IPS-NIHi7 (cell line): Measurements from ENCODE around the gene ABCC10.
"Not testable (repeated sequence)": the region's sequence is repeated elsewhere in the genome, so short reads cannot be mapped to it uniquely, and the experiment has no call there.

Experiments used
- DNase-seq: peaks from one replicate; pipeline ENCODE4 v3.0.0; 2012; ENCODE audit warnings: mixed read lengths; ENCODE audit errors: extremely low spot score

Gene ABCC10

GRCh38 chr6:43447604-43448003 lies 20.3 kb downstream of the ABCC10 start:
- DNase-seq, result no peak

DNA sequence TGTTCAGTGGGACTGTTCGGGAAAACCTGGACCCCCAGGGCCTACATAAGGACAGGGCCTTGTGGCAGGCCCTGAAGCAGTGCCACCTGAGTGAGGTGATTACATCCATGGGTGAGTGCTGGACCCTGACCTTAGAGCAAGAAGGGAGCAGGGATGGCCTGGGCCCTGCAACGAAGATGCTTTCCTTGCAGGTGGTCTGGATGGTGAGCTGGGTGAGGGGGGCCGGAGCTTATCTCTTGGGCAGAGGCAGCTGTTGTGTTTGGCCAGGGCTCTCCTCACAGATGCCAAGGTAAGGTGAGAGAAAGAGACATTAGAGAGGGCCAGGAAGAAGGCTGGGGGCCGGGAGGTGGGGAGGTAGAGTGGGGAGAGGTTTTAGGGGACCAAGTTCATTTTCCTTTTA lies 21.6 kb downstream of the ABCC10 start:
- no peak for DNase-seq

- no peak for DNase-seq
These were observed 23.4 kb downstream of the ABCC10 start for GRCh38 chr6:43450699-43451131.

- DNase-seq, result no peak
These were observed 24.0 kb downstream of the ABCC10 start for GRCh38 chr6:43451348-43451747.

- no peak for DNase-seq
These were observed 24.6 kb downstream of the ABCC10 start for GRCh38 chr6:43451939-43452338.

DNA sequence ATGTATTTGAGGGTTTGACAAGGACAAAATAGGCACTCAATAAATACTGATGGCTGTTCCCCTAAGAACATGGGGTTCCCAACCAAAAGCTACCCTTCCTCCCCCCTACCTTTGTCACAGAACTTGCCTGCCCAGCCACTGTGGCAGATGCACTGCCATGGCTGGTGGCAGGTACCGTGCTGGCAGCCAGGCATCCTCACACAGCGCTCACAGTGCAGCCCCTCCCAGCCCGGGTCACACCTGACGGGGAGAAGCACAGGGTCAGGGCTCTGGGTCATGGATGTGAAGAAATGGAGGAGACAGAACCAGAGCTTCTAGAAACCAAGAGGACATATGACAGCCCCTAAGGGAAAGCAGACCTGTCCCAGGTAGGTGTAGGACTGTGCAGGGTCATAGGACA lies 25.6 kb downstream of the ABCC10 start:
- no peak for DNase-seq

DNA sequence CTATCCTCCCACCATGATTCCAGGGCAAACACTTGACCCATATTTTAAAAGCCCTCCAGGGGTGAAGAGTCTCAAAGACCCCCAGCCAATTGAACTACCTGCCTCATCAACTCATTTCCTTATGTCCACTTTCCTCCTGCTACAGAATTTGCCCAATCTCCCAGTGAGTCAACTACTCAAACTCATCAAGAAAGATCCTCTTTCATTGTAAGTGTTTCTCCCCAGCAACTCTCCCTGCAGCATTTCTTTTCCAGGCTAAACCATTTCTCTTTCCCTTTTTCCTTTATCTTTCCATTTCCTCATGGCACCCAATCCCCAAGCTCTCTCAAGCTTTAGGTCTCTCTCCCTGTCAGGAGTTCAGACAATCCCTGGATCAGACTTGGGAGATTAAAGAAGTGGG lies 26.5 kb downstream of the ABCC10 start:
- no peak for DNase-seq

DNA sequence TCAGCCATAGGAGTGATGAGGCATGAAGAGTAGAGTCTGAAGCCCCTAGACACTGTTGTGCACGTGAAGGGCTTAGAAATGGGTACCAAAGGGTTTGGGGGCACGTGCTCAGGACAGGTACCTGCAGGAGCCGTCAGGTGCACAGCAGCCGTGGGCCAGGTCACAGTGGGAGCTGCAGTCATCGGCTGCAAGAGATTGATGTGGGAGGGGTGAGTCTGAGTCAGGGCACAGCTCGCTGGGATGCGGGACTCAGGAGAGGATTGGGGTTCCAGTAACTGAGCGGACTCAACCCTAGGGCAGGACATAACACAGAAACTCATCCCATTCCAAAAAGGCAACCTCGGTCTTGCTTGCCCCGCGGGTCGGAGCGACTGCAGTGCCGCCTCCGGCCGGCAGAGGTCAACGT lies 27.0 kb downstream of the ABCC10 start:
- DNase-seq, result no peak

DNA sequence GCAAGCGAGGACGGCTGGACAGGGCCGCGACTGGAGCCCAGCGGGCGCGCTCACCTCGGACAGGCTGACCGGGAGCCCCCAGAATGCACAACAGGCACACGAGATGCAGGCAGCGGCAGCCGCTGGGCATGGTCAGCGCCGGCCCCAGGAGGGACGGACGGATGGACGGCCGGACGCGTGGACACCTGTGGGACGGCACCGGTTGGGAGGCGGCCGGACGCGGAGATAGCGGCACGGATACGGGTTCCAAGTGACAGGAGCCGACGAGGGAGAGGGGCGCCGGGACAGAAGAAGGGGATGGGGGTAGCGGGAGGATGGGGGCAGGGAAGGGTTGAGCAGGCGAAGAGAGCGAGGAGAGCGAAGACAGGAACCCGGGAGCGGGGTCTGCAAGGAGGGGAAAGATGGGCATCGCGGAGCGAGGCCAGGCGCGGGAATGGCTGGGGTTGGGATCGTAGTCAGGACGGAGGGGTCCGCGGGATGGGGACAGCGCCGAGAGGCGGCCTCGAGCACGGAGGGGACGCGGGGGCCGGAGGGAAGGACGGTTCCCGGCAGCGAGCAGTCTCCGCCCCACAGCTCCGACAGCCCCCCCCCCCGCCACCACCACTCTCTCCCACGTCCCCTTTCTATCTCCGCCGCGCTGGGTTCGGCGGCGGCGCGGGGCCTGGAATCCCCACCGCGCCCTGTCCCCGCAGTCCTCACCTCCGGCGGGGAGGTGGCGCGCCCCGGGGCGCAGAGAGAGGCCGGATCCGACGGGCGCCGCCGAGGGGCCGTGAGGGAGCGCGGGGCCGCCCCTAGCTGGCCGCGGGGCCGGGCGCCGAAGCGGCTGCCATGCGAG lies 27.6 kb downstream of the ABCC10 start:
- DNase-seq, result peak; percentile 92

DNA sequence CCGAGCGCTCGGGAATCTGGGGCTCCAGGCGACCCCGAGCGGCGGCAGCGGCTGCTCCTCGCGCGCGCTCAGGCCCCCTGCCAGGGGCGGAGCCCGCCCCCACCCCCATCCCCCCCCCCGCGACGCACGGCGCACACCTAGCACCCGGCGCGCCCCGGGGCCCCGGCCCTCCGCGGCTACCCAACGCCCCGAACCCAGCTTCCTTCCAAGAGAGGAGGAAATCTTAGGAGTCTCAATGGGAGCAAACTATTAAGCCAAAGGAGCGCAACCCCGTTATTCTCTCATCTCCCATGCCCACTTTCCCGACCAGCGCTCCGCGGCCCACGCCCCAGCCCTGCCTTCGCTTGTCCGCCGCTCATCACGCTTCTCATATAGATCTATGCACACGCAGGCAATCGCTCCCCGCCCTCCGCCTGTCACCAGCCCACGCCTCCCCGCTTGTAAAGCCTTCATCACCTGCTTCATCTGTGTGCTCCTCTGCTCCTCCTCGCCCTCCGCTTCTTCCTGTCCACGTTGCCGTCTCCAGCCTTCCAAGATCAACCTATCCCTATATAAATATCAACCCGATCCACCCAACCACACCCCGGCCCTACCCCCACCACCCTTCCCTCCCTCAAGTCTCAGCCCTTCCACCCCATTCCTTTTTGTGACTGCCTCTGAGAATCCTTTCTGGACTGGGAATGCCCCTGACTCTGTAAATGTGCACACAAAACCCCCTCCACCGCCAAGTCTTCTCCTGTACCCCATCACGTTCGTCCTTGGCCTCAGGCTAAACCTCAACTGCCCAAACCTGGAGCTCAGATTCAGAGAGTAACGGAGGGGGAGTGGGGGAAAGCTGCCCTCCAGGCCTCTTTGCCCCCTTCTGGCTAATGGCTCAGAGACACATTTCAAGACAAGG lies 28.4 kb downstream of the ABCC10 start, which contains the start of gene DLK2:
Gene DLK2 (minus strand): TSS at position 18 of the 898 bp plus-strand sequence. CDS start 723 bp downstream, outside the sequence.
- DNase-seq, result peak; percentile 52

DNA sequence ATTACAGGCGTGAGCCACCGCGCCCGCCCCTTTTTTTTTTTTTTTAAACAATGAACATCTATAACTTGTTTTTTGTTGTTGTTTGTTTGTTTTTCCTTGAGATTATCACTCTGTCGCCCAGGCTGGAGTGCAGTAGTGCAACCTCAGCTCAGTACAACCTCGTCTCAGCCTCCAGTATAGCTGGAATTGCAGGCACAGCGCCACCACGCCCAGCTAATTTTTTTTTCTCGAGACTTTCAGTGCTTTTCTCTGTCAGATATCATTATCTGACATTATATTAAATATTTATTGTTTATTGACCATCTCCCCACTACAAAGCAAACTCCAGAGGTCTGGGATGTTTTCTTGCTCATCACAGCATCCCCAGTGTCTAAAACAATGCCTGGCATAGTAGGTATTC lies 30.3 kb downstream of the ABCC10 start:
- DNase-seq, result no peak

- DNase-seq, result not testable (repeated sequence)
These were observed 30.8 kb downstream of the ABCC10 start for GRCh38 chr6:43458154-43458553.

GRCh38 chr6:43459535-43459934 lies 32.2 kb downstream of the ABCC10 start:
- no peak for DNase-seq

DNA sequence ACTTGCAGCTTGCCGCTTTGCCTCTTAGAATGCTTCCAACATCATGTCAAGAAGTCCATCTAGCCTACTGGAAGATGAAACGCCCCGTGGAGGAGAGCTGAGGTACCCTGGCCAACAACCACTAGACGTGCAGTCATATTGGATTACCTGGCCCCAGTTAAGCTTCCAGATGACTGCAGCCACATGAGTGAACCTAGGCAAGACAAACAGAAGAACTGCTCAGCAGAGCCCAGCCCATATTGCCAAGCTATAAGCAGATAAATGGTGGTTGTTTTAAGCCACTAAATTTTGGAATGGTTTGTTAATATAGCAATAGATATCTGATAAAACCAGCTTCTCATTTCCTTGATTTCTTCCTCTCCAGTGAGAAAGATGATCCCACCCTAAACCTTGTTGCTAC lies 32.7 kb downstream of the ABCC10 start:
- no peak for DNase-seq

GRCh38 chr6:43461936-43462335 lies 34.6 kb downstream of the ABCC10 start:
- no peak for DNase-seq

GRCh38 chr6:43464337-43464736 lies 37.0 kb downstream of the ABCC10 start:
- no peak for DNase-seq

DNA sequence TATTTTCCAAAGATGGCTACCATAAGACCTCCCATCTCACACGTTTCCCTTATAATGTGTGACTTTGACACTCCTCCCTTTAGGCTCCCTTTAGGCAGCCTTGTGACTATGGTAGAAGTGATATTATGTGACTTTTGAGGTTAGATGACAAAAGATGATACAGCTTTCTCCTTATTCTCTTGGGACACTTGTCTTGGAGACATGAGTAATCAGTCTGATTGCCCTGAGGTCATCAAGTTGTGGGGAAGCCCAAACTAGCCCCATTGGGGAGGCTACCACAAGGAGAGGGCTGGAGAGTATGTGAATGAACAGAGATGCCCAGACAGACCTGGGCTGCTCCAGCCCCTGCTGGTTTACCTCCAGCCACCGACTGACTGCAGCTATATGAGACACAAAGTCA lies 38.6 kb downstream of the ABCC10 start:
- no peak for DNase-seq

DNA sequence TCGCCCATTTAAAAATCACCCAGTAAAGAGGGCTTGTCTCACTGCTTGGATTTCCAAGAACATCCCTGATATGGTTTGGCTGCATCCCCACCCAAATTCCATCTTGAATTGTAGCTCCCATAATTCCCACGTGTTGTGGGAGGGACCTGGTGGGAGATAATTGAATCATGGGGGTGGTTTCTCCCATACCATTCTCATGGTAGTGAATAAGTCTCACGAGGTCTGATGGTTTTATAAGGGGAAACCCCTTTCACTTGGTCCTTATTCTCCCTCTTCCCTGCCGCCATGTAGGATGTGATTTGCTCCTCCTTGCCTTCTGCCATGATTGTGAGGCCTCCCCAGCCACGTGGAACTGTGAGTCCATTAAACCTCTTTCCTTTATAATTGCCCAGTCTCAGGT lies 39.9 kb downstream of the ABCC10 start:
- not testable (repeated sequence) for DNase-seq

GRCh38 chr6:43467752-43468151 lies 40.4 kb downstream of the ABCC10 start:
- DNase-seq, result no peak

DNA sequence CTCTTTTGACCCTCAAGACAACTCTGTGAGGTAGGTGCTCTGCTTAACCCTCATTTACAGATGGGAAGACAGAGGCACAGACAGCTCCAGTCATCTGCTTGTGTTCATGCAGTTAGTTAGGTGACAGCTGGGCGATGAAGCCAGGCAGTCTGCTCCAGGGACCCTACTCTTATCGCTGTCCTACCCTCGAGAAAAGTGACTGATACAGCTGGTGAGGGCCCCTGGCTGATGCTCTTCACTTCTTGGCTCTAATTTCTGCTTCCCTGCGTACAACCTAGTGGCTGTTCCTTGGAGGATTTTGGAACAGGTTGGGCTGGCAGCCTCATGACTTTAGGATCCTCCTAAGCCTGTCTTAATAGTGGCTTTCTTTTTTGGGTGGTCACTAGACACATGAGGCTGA lies 40.9 kb downstream of the ABCC10 start:
- no peak for DNase-seq

DNA sequence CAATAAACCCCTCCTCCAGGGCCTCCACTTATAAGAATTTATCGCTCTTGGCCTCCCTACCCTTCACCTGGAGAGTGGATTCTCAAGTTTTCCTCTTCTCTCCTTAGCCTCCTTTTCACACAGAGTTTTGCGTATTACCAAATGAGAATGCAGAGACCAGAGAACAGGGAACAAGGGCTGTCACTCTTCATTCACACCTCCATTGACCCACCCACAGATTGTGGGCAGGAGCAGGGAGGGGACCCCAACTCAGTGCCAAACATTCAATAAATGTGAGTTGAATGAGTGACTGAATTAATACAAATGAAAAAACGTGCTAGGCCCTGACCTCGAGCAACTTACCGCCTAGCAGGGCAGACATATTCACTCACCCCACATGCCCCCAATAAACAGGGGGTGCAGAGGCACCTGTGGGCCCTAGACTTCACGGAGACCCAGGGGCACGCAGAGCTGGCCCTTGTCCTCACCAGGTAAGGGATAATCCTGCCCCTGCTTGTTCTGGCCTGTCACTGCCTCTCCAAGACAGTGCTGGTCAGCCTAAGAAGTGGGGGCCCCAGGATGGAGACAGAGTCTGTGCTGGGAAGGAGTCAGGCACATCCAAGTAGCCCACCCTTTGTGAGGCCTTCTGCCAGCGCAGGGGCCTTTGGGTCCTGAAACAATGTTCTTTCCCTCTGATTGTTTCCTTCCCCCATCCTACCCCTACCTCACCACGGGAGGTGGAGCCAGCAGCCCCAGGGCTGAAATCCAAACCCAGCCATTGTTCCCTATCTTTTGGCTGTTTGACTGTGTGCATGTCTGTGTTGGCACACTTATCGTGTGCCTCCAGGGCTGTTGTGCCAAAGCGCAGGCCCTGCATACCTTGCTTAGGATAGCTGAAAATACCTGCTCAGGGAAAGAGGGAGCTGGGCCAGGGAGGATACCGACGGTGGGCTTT lies 41.7 kb downstream of the ABCC10 start:
- DNase-seq, result no peak

- no peak for DNase-seq
These were observed 42.6 kb downstream of the ABCC10 start for GRCh38 chr6:43469947-43470346.
